ENCODE results near the gene ASXL2.

GRCh38 chr2:25877431-25878360 is 591 bp downstream of the ASXL2 start:
- TF ChIP-seq POLR2A (IDR thresholded peaks at IDR 0.05) (no peak), CTCF (IDR thresholded peaks at IDR 0.05) (no peak)

All from suprapubic skin (tissue), 3 donors.